ENCODE results near the gene DNAJC11.
"Not testable (repeated sequence)": the region's sequence is repeated elsewhere in the genome, so short reads cannot be mapped to it uniquely, and the experiment has no call there.

- TF ChIP-seq POLR2AphosphoS5 (IDR thresholded peaks at IDR 0.05; ENCODE audit: low read depth, low read length); SIN3A (IDR thresholded peaks at IDR 0.05; ENCODE audit: borderline replicate concordance, insufficient read depth, low read depth, low read length): not testable (repeated sequence)
Measured at GRCh38 chr1:6640867-6641266, 60.7 kb downstream of the DNAJC11 start.

All from Panc1 (cell line).